H1 (cell line): ENCODE measurements around the gene ZC3H7B. TPM values are rescaled to one million over a fixed set of nuclear protein-coding genes. Genes with fewer than 3 reads are reported as not detected.

Experiments
- CTCF ChIA-PET: fragments of 300-600 bp; sonication (Branson Sonifier 250); formaldehyde crosslinking; loops from one replicate; lab custom pipeline; 2021; ENCODE audit not compliant: partially characterized antibody; lab: Charles Lee
- POLR2A ChIA-PET: fragments of 300-600 bp; sonication (Branson Sonifier 250); formaldehyde crosslinking; loops from one replicate; lab custom pipeline; 2021; ENCODE audit warnings: inconsistent platforms; ENCODE audit not compliant: partially characterized antibody; lab: Charles Lee
- DNase-seq, 2 experiments: peaks; one replicate each; pipeline versions ENCODE4 v3.0.0 to v3.0.0-alpha.2; 2010 to 2022; ENCODE audit warnings: low spot score in 2 of 2, low read depth in 1 of 2, mixed read lengths in 1 of 2
- FAIRE-seq: peaks from 2 replicates; lab custom pipeline; 2011; peaks lifted over from hg19 to GRCh38; lab: Jason Lieb, UNC
- H2AFZ ChIP-seq: 2 replicates; pipeline ENCODE4 v1.8.1; 2012; ENCODE audit warnings: low read length, inconsistent platforms
- H2AK5ac ChIP-seq: 2 replicates; pipeline ENCODE4 v1.6.1; 2013; ENCODE audit warnings: low read depth, low read length
- H2BK120ac ChIP-seq: replicated peaks from 2 replicates; pipeline ENCODE3; 2013; ENCODE audit warnings: low read depth, low read length, inconsistent platforms
- H2BK12ac ChIP-seq: 2 replicates; pipeline ENCODE4 v1.6.1; 2013; ENCODE audit warnings: low read depth, low read length
- H2BK15ac ChIP-seq: 2 replicates; pipeline ENCODE4 v1.6.1; 2013; ENCODE audit warnings: low read length
- H2BK20ac ChIP-seq: 2 replicates; pipeline ENCODE4 v1.6.1; 2013; ENCODE audit warnings: low read length
- H2BK5ac ChIP-seq: 2 replicates; pipeline ENCODE4 v1.6.1; 2013; ENCODE audit warnings: low read depth, low read length
- H3K14ac ChIP-seq: 2 replicates; pipeline ENCODE4 v1.6.1; 2013; ENCODE audit warnings: inconsistent platforms; ENCODE audit not compliant: insufficient read length
- H3K18ac ChIP-seq: 2 replicates; pipeline ENCODE4 v1.6.1; 2013; ENCODE audit warnings: low read length; ENCODE audit errors: extremely low read depth
- H3K23ac ChIP-seq: 2 replicates; pipeline ENCODE4 v1.6.1; 2013; ENCODE audit warnings: inconsistent platforms; ENCODE audit not compliant: insufficient read length
- H3K23me2 ChIP-seq: 2 replicates; pipeline ENCODE4 v1.6.1; 2013; ENCODE audit warnings: low read depth, low read length
- H3K27ac ChIP-seq: 2 replicates; pipeline ENCODE4 v1.6.1; 2011; ENCODE audit warnings: low read depth, low read length, inconsistent platforms
- H3K27me3 ChIP-seq, 4 experiments: replicated peaks in 1 of 4; 1 replicate in 1 of 4; 2 replicates in 3 of 4; pipeline versions ENCODE4 v1.6.1 to v1.8.1; 2011 to 2013; ENCODE audit warnings: low read length in 3 of 4, mild to moderate bottlenecking in 3 of 4, inconsistent platforms in 2 of 4, mixed read lengths in 2 of 4, moderate library complexity in 1 of 4; ENCODE audit not compliant: control insufficient read depth in 3 of 4, insufficient read depth in 3 of 4; ENCODE audit errors: extremely low read depth in 1 of 4
- H3K36me3 ChIP-seq, 4 experiments: 2 replicates each; pipeline versions ENCODE4 v1.6.1 to v1.8.1; 2011 to 2013; ENCODE audit warnings: mild to moderate bottlenecking in 4 of 4, low read length in 3 of 4, moderate library complexity in 2 of 4, control low read depth in 1 of 4, inconsistent platforms in 1 of 4; ENCODE audit not compliant: insufficient read depth in 4 of 4, control insufficient read depth in 2 of 4
- H3K4ac ChIP-seq: replicated peaks from 2 replicates; pipeline ENCODE3; 2013; ENCODE audit warnings: low read length, low read depth, mixed read lengths, inconsistent platforms; ENCODE audit not compliant: insufficient read length
- H3K4me1 ChIP-seq, 4 experiments: replicated peaks in 1 of 4; 1 replicate in 1 of 4; 2 replicates in 3 of 4; pipeline versions ENCODE4 v1.6.1 to v1.8.1; 2011 to 2013; ENCODE audit warnings: low read length in 3 of 4, inconsistent platforms in 2 of 4, mixed read lengths in 1 of 4; ENCODE audit not compliant: insufficient read depth in 4 of 4, control insufficient read depth in 3 of 4
- H3K4me2 ChIP-seq, 2 experiments: 2 replicates each; pipeline versions ENCODE4 v1.6.1 to v1.8.1; 2011 to 2013; ENCODE audit warnings: low read depth in 2 of 2, low read length in 2 of 2, control low read depth in 1 of 2, inconsistent platforms in 1 of 2, mild to moderate bottlenecking in 1 of 2; ENCODE audit not compliant: insufficient read depth in 1 of 2
- H3K4me3 ChIP-seq, 4 experiments: fragments of 200-600, 300-600 bp in 1 of 4; sonication (generic), shearing (Covaris generic), sonication (Bioruptor Twin) in 1 of 4; 2 replicates each; pipeline versions ENCODE4 v1.5.1 to v1.8.1; 2011 to 2016; ENCODE audit warnings: low read length in 4 of 4, low read depth in 3 of 4, control low read depth in 2 of 4, inconsistent platforms in 2 of 4, mild to moderate bottlenecking in 2 of 4, mixed read lengths in 1 of 4, moderate library complexity in 1 of 4; ENCODE audit not compliant: insufficient read depth in 2 of 4; ENCODE audit errors: extremely low read depth in 1 of 4
- H3K56ac ChIP-seq: replicated peaks from 2 replicates; pipeline ENCODE3; 2013; ENCODE audit warnings: low read depth, mild to moderate bottlenecking, mixed read lengths, low read length, inconsistent platforms; ENCODE audit not compliant: insufficient read length
- H3K79me1 ChIP-seq: 2 replicates; pipeline ENCODE4 v1.6.1; 2013; ENCODE audit warnings: low read depth, low read length, control low read depth
- H3K79me2 ChIP-seq, 2 experiments: 2 replicates each; pipeline versions ENCODE4 v1.6.1 to v1.8.1; 2012 to 2013; ENCODE audit warnings: low read length in 2 of 2, mild to moderate bottlenecking in 2 of 2, inconsistent platforms in 1 of 2; ENCODE audit not compliant: insufficient read depth in 2 of 2, control insufficient read depth in 1 of 2
- H3K9ac ChIP-seq, 4 experiments: replicated peaks in 1 of 4; 1 replicate in 1 of 4; 2 replicates in 3 of 4; pipeline versions ENCODE4 v1.6.1 to v1.8.1; 2011 to 2013; ENCODE audit warnings: low read depth in 3 of 4, low read length in 3 of 4, control low read depth in 2 of 4, mild to moderate bottlenecking in 2 of 4, moderate library complexity in 2 of 4, inconsistent platforms in 1 of 4; ENCODE audit errors: extremely low read depth in 1 of 4
- H3K9me3 ChIP-seq, 2 experiments: 2 replicates each; pipeline versions ENCODE4 v1.6.1 to v1.8.1; 2012 to 2013; ENCODE audit warnings: mild to moderate bottlenecking in 2 of 2, moderate library complexity in 2 of 2, control low read depth in 1 of 2, inconsistent platforms in 1 of 2, low read depth in 1 of 2, low read length in 1 of 2, mixed read lengths in 1 of 2; ENCODE audit not compliant: insufficient read depth in 2 of 2
- H4K20me1 ChIP-seq, 2 experiments: replicated peaks in 1 of 2; 2 replicates each; pipeline versions ENCODE3 to v1.8.1; 2011 to 2013; ENCODE audit warnings: inconsistent platforms in 2 of 2, low read length in 2 of 2, mild to moderate bottlenecking in 1 of 2; ENCODE audit not compliant: insufficient read depth in 2 of 2, control insufficient read depth in 1 of 2
- H4K5ac ChIP-seq: 2 replicates; pipeline ENCODE4 v1.6.1; 2013; ENCODE audit warnings: low read length, low read depth, mixed read lengths, inconsistent platforms; ENCODE audit not compliant: insufficient read length
- H4K8ac ChIP-seq: 2 replicates; pipeline ENCODE4 v1.8.0; 2013; ENCODE audit warnings: mild to moderate bottlenecking, moderate library complexity, low read length, inconsistent platforms; ENCODE audit not compliant: insufficient read depth; ENCODE audit errors: extremely low read depth
- H4K91ac ChIP-seq: replicated peaks from 2 replicates; pipeline ENCODE3; 2013; ENCODE audit warnings: low read length, mixed read lengths, inconsistent platforms; ENCODE audit not compliant: insufficient read length
- BCL11A ChIP-seq, 2 experiments: IDR thresholded peaks; one replicate each; pipeline ENCODE4 v1.6.1; 2011; ENCODE audit warnings: low read depth in 2 of 2, low read length in 2 of 2, mild to moderate bottlenecking in 2 of 2
- BRCA1 ChIP-seq: IDR thresholded peaks from 2 replicates; pipeline ENCODE4 v1.6.1; 2012; ENCODE audit warnings: low read depth, low read length, improper control_type of control experiment
- CBX5 ChIP-seq: fragments of 300-800, 300-1000 bp; sonication (generic); IDR thresholded peaks from 2 replicates; pipeline ENCODE4 v1.7.1; 2016; ENCODE audit warnings: antibody characterized with exemption, low read length, low read depth
- EGR1 ChIP-seq: IDR thresholded peaks from 2 replicates; pipeline ENCODE4 v1.6.1; 2011; ENCODE audit warnings: low read depth, low read length, borderline replicate concordance
- JUN ChIP-seq: IDR thresholded peaks from 2 replicates; pipeline ENCODE4 v1.6.1; 2011; ENCODE audit warnings: low read depth, mild to moderate bottlenecking, improper control_type of control experiment, low read length
- MAFK ChIP-seq: IDR thresholded peaks from 2 replicates; pipeline ENCODE4 v1.6.1; 2012; ENCODE audit warnings: low read depth, mild to moderate bottlenecking, improper control_type of control experiment, low read length
- POLR2A ChIP-seq, 2 experiments: IDR thresholded peaks; 1 replicate in 1 of 2; 2 replicates in 1 of 2; pipeline ENCODE4 v1.6.1; 2011; ENCODE audit warnings: low read depth in 2 of 2, low read length in 2 of 2, mild to moderate bottlenecking in 2 of 2; ENCODE audit errors: control extremely low read depth in 1 of 2
- POU5F1 ChIP-seq: IDR thresholded peaks from 2 replicates; pipeline ENCODE4 v1.6.1; 2011; ENCODE audit warnings: low read depth, mild to moderate bottlenecking, low read length, moderate library complexity
- RFX5 ChIP-seq: IDR thresholded peaks from 2 replicates; pipeline ENCODE4 v1.6.1; 2011; ENCODE audit warnings: low read depth, low read length, improper control_type of control experiment, borderline replicate concordance
- RNF2 ChIP-seq: fragments of 200-900, 300-1000 bp; sonication (generic); IDR thresholded peaks from 2 replicates; pipeline ENCODE4 v1.7.1; 2016; ENCODE audit warnings: borderline replicate concordance, low read depth, mild to moderate bottlenecking, antibody characterized with exemption, low read length; ENCODE audit not compliant: poor library complexity, severe bottlenecking; ENCODE audit errors: missing control alignments
- SAP30 ChIP-seq: fragments of 300-600 bp; sonication (generic); IDR thresholded peaks from 2 replicates; pipeline ENCODE4 v1.7.1; 2012; ENCODE audit warnings: low read length, moderate library complexity, mild to moderate bottlenecking, inconsistent platforms; ENCODE audit not compliant: insufficient read depth, insufficient replicate concordance
- SP1 ChIP-seq: IDR thresholded peaks from 2 replicates; pipeline ENCODE4 v1.6.1; 2011; ENCODE audit warnings: low read depth, low read length
- TAF7 ChIP-seq: optimal IDR thresholded peaks from 2 replicates; pipeline ENCODE3; 2011; ENCODE audit warnings: low read depth, mild to moderate bottlenecking, inconsistent platforms, low read length, moderate library complexity, borderline replicate concordance
- WGBS, 2 experiments: shearing (Covaris generic) in 1 of 2; methylation state at CpG; one replicate each; pipeline versions ENCODE4 v1.1.6 to v1.1.7; 2013 to 2015; ENCODE audit warnings: low lambda C conversion rate in 2 of 2, mixed read lengths in 2 of 2, inconsistent platforms in 1 of 2, low coverage in 1 of 2, missing lambda C conversion rate in 1 of 2; ENCODE audit not compliant: insufficient replicate concordance in 2 of 2, insufficient coverage in 1 of 2, insufficient read length in 1 of 2; ENCODE audit errors: extremely low coverage in 1 of 2, missing lambda C conversion rate in 1 of 2; 5-methylcytosine and 5-hydroxymethylcytosine counted together
- polyA plus RNA-seq, 7 experiments: library from polyadenylated mRNA; depleted of rRNA in 3 of 7; stranded (reverse) in 5 of 7; unstranded in 2 of 7; fragments of >200 nt in 5 of 7; fragments of 200-250 nt in 2 of 7; gene quantifications; 1 replicate in 5 of 7; 2 replicates in 1 of 7; 4 replicates in 1 of 7; pipeline versions ENCODE4 v1.2.1 to v1.2.3, GENCODE V29; 2011 to 2013; ENCODE audit warnings: missing spikeins in 2 of 7, mixed read lengths in 2 of 7
- total RNA-seq: library from RNA; stranded (reverse); fragmentation: NEBNext Ultra II Directional; extraction: Animal tissue kit (Norgen Biotek cat#: 25700); gene quantifications from 2 replicates; pipeline ENCODE4 v1.2.1, GENCODE V29; 2021

The ZC3H7B gene
- total and polyA plus RNA-seq, 2 of the 8 experiments (the other 6 are each of a cell fraction or from before 2014, with no cell fraction given), result 35.5 to 78.6 TPM

DNA sequence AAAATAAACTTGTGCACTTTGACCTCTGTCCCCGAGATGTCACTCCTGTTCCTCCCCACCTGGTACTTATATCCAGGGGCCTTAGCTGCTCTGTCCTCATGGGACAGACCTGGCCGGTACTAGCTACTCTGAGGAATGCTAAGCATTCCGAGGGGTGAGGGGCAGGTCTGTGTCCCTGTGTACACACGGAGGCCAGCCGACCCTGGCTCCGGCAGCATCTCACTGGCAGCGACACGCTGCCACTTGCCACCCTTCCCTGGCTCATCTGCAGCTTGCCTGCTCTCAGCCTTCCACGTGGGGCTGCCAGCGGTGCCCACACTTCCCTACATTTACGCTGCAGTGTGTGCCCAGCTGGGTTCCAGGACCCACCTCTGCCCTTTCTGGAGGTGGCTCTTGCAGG lies 58.8 kb downstream of the ZC3H7B start:
- Histone ChIP-seq H3K9me3 (no peaks in the 10 kb centered on the region), H3K4ac (peak overlapping the region; percentile 97), H3K18ac (peak overlapping the region; percentile 96), H2AK5ac (peak overlapping the region; percentile 98), H3K56ac (peak overlapping the region; percentile 59), H2BK12ac (peak overlapping the region; percentile 92), H3K4me3 (peak overlapping the region in 2 of 4 experiments; percentile 12 to 21; a peak in 2 of 8 replicates), H3K79me2 (no peaks in the 10 kb centered on the region), H3K4me2 (peak overlapping the region; percentile 26 to 55), H4K8ac (peak overlapping the region; percentile 97; the same call in 1 of the 2 replicates), H3K27ac (peak overlapping the region; percentile 37; the same call in 1 of the 2 replicates), H3K79me1 (no peaks in the 10 kb centered on the region), H3K9ac (peak overlapping the region in 2 of 4 experiments; percentile 22 to 23; a peak in 3 of 7 replicates), H2BK120ac (no peak overlapping the region), H3K36me3 (peaks cover 3 to 20% (median 7%) of the 10 kb centered on the region in 4 experiments; a peak in 7 of 8 replicates), H3K27me3 (no peaks in the 10 kb centered on the region), H3K23ac (no peak overlapping the region), H2BK20ac (no peak overlapping the region), H2AFZ (no peak overlapping the region), H3K14ac (no peak overlapping the region), H3K23me2 (no peaks in the 10 kb centered on the region), H3K4me1 (peaks cover 6 to 24% (median 12%) of the 10 kb centered on the region in 4 experiments), H4K91ac (peak overlapping the region; percentile 81), H4K5ac (peak overlapping the region; percentile 70), H2BK15ac (peak overlapping the region; percentile 98; the same call in 1 of the 2 replicates), H2BK5ac (peak overlapping the region; percentile 93), H4K20me1 (peaks cover 0 to 5% of the 10 kb centered on the region in 2 experiments)
- POLR2A ChIA-PET, result interaction anchor here (0.7 to 3.9 kb wide), 14 partner anchors 10 to 122 kb away, joined by 3 to 27 read pairs (median 8); partner anchors contain the start of genes TEF, TOB2 and ZC3H7B
- FAIRE-seq, result peak; percentile 48
- DNase-seq, result peak in 1 of 2 experiments; percentile 10
- CTCF ChIA-PET, result interaction anchor here (0.9 to 1.7 kb wide), 7 partner anchors 13 to 175 kb away, joined by 3 to 5 read pairs (median 3); no protein-coding TSS in a partner anchor
- WGBS, 2 experiments, result 58% methylated on average over 11 of the region's 11 CpGs; no CpG with 5 or more reads in 1 of the 2 experiments
- TF ChIP-seq SAP30, result no peak
- no peak for TF ChIP-seq TAF7
- TF ChIP-seq RNF2, result no peak
- TF ChIP-seq BRCA1, result no peak
- TF ChIP-seq JUN, result no peak
- TF ChIP-seq POU5F1, result no peak
- TF ChIP-seq SP1, result peak; percentile 87
- TF ChIP-seq BCL11A (IDR thresholded peaks at IDR 0.05; ENCODE audit: low read depth in 2 of 2, low read length in 2 of 2), result no peak
- TF ChIP-seq MAFK, result no peak
- TF ChIP-seq RFX5, result no peak
- TF ChIP-seq CBX5, result no peak
- TF ChIP-seq EGR1, result no peak
- peak in 1 of 2 experiments; percentile 52; a peak in 1 of 3 replicates for TF ChIP-seq POLR2A (IDR thresholded peaks at IDR 0.05; ENCODE audit: control extremely low read depth in 1 of 2, low read depth in 2 of 2, low read length in 2 of 2)
